HT-29 (cell line): ENCODE data around the gene PODNL1. TPM values are rescaled to one million over a fixed set of nuclear protein-coding genes. Genes with fewer than 3 reads are reported as not detected.
A peak's percentile ranks its signal among the peaks of the same experiment; 100 is the strongest.
"Not testable (repeated sequence)": the region's sequence is repeated elsewhere in the genome, so short reads cannot be mapped to it uniquely, and the experiment has no call there.

Source experiments
- DNase-seq: peaks from one replicate; pipeline ENCODE4 v3.0.0-alpha.2; 2015; ENCODE audit warnings: low spot score
- total RNA-seq: library from RNA; depleted of rRNA; stranded (reverse); fragments of >200 nt; shearing (Covaris generic); gene quantifications from 2 replicates; pipeline ENCODE4 v1.2.3, GENCODE V29; 2014

Gene PODNL1
- total RNA-seq, 1 experiment from 2014 or later, result 1.1 TPM

DNA sequence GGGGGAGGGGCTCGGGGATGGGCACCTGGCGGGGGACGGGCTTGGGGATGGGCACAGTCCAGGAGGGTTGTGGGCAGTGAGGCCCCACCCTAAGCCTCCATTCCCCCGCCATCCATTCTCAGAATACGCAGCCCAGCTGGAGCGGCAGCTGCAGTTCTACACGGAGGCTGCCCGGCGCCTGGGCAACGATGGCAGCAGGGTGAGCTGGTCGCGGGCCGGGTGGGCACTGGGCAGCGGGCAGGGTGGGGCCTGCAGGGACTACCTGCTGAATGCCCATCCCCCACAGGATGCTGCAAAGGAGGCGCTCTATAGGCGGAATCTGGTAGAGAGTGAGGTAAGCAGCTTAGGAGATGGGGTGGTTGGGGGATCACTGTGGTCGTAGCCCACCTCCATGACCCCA is 8.3 kb downstream of the PODNL1 start:
- DNase-seq, result no peak

DNA sequence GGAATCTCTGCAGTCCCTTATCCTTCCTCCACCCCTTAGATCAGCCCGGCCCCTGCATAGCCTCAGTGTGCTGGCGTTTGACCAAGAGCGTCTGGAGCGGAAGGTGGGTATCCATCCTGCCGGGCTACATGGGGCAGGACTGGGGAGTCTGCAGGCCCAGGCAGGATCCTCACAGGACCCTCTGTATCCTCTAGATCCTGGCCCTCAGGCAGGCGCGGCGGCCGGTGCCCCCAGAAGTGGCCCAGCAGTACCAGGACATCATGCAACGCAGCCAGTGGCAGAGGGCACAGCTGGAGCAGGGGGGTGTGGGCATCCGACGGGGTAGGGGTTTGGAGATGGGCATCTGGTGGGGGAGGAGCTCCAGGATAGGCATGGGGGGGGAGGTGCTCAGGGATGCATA is 8.9 kb downstream of the PODNL1 start:
- DNase-seq, result no peak

DNA sequence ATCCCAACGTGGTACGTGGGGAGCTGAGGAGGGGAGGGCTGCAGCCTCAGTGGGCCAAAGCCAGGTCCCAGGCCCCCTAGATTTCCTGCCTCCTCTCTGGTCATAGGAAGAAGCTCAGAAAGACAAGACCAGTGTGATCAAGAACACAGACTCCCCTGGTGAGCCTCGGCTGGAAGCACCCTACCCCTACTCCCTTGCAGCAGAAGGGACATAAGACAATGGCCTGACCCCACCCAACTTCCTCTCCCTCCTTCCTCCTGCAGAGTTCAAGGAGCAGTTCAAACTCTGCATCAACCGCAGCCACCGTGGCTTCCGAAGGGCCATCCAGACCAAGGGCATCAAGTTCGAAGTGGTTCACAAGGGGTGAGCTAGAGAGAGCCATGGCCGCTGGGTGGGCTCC is 11.5 kb downstream of the PODNL1 start:
- no peak for DNase-seq

DNA sequence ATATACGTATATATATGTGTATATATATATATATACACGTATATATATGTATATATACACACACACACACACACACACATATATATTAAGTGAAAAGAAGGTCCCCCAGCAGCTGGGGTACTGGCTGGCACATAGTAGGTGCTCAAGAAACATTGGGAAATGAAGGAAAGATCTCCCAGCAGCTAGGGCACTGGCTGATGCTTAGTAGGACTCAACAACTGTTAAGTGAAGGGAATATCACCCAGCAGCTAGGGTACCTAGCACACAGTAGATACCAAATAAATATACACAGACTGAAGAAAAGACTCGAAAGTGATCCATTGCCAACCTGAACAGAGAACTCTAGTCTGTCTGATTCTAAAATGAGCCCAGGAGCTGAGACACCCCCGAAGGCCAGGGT is 12.2 kb downstream of the PODNL1 start:
- no peak for DNase-seq

DNA sequence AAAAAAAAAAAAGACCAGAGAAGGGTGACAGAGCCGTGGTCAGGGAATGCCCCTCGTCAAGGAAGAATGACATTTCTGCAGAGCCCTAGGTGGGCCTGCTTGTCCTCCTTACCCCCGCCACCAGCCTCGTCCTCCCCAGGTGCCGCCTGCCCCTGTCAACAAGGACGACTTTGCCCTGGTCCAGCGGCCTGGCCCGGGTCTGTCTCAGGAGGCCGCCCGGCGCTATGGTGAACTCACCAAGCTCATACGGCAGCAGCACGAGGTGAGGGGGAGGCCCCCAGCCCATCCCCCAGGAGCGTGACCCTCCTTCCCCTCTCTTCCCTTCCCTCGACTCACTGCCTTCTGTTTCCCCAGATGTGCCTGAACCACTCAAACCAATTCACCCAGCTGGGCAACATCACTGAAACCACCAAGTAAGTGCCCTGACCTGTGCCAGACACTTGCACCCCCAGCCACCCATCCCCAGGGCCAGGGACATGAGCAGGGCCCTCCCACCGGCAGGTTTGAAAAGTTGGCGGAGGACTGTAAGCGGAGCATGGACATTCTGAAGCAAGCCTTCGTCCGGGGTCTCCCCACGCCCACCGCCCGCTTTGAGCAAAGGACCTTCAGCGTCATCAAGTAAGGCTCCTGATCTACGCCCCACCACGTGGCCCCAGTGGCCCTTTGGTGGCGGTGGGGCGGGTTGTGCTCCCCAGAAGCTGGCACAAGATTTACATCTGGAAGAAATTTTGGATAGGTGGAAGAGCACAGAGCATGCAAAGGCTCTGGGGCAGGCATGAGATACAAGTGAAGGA is 14.8 kb downstream of the PODNL1 start:
- no peak for DNase-seq

DNA sequence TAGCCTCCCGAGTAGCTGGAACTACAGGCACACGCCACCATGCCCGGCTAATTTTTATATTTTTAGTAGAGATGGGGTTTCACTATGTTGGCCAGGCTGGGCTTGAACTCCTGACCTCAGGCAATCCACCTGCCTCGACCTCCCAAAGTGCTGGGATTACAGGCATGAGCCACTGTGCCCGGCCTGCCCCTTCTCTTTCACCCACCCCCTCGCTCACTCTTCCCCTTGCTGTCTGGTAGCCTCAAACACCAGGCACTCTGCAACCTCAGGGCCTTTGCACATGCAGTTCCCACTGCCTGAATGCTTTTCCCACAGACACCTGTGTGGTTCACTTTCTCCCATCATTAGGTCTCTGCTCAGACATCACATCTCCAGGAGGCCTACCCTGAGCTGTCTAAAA is 16.1 kb downstream of the PODNL1 start:
- not testable (repeated sequence) for DNase-seq

DNA sequence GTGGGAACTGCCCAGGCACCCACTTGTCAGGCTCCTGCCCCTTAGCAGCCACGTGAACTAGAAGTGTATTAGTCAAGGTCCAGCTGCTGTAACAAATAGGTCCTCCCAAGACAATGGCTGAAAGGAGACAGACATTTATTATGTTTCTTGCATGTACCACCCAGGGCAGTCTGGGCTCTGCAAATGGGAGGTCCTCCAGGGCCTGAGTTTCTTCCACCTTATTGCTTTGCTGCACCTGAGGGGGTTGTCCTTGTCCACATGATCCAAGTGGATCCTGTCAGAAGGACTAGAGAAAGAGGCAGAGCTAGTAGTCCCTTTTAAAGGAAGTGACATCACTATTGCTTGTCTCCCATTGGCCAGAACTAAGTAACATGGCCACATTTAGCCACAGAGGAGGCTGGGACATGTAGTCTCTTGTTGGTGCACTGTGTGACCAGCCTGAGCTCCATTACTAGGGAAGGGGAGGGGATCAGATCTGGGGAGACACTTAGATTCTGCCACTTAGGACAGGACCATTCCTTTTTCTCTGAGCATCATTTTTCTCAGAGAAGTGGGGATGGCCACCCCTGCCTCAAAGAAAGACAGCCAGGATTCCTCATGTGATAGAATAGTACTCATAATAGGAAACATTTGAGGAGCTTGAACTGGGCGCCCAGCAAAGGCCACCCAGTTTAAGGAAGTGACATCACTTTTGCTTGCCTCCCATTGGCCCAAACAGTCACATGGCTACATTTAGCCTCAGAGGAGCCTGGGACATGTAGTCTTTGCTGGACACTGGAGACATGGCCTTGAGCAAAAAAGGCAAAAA is 17.1 kb downstream of the PODNL1 start:
- peak; percentile 48 for DNase-seq

DNA sequence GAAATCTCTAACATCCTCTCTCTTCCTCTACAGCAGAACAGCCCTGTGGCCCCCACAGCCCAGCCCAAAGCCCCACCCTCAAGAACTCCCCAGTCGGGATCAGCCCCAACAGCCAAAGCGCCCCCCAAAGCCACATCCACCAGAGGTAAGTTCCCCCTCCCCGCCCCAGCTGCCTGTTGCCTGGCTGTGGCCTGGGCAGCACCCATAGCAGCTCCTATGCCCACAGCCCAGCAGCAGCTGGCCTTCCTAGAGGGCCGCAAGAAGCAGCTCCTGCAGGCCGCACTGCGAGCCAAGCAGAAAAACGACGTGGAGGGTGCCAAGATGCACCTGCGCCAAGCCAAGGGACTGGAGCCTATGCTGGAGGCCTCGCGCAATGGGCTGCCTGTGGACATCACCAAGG is 17.7 kb downstream of the PODNL1 start:
- DNase-seq, result no peak

DNA sequence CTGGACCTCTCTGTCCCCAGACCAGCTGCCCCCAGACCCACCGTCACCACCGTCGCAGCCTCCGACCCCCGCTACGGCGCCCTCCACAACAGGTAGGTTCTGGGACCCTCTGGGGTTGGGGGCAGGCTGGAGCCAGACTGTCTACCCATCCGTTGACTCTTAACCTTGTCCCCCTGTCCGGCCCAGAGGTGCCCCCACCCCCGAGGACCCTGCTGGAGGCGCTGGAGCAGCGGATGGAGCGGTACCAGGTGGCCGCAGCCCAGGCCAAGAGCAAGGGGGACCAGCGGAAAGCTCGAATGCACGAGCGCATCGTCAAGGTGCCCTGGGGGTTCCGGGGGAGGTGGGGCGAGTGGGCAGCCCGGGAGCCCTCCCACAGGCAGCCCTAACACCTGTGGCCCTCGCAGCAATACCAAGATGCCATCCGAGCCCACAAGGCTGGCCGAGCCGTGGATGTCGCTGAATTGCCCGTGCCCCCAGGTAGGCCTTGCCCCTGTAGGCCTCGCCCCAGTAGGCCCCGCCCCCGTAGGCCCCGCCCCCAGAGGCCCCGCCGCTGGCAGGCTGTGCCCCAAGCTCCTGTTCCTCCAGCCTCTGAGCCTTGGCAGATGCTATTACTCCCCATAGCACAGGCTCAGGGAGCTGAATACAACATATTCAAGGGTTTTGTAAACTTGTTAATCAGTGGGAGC is 19.3 kb downstream of the PODNL1 start:
- no peak for DNase-seq

DNA sequence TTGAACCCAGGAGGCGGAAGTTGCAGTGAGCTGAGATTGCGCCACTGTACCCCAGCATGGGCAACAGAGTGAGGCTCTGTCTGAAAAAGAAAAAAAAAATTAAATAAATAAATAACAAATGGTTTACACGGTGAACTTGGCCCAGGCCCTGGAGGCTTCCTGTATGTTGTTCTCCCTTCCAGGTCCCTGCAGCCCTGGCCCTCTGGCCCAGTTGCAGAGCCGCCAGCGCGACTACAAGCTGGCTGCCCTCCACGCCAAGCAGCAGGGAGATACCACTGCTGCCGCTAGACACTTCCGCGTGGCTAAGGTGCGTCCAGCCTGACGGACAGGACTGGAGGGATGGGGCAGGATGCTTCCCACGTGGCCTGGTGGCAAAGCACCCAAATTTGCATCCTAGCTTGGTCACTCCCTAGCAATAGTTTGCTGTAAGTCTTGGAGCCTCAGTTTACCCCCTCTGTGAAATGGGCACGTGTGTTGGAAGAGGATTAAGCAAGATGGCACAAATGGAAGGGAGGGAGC is 20.3 kb downstream of the PODNL1 start:
- DNase-seq, result no peak

DNA sequence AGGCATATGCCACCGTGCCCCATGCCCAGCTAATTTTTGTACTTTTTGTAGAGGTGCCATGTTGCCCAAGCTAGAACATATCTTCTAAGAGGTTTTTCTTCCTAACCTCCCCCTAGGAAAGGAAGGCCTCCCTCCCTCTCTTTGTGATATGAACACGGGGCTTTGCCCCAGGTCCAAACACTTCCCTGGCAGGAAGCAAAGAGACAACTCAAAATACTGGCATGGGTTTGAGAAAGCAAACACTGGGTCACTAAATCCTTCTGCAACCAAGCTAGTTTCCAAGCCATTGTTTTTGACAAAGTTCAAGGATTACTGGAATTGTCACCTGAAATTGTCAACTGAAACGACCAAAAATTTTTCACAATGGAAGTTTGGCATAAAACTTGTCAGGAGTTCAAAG is 23.4 kb downstream of the PODNL1 start:
- DNase-seq, result no peak

DNA sequence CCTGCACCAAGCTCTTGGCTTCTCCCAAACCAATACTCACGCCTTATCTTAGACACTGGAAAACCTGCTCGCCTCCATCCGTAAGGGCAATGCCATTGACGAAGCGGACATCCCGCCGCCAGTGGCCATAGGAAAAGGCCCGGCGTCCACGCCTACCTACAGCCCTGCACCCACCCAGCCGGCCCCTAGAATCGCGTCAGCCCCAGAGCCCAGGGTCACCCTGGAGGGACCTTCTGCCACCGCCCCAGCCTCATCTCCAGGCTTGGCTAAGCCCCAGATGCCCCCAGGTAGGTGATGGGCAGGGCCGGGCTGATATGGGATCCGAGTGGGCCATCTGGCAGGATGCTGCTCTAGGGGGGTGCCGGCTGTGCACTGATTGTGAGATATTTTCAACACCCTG is 24.9 kb downstream of the PODNL1 start:
- DNase-seq, result no peak

DNA sequence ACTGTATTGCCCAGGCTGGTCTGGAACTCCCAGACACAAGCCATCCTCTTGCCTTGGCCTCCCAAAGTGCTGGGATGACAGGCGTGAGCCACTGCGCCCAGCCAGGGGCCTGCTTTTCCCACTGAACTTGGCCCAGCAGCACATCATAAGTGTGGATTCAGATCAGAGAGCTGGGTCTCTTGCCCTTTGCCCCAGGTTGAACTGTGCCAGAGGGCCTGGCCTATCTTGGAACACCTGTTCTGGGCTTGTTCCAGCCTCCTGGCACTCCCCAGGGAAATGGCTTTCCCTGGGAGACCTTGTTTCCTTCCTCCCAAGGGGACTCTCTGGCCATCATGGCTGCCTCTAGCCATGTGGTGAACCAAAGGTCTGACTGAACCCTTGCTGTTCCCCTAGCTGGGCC is 28.8 kb downstream of the PODNL1 start:
- no peak for DNase-seq

DNA sequence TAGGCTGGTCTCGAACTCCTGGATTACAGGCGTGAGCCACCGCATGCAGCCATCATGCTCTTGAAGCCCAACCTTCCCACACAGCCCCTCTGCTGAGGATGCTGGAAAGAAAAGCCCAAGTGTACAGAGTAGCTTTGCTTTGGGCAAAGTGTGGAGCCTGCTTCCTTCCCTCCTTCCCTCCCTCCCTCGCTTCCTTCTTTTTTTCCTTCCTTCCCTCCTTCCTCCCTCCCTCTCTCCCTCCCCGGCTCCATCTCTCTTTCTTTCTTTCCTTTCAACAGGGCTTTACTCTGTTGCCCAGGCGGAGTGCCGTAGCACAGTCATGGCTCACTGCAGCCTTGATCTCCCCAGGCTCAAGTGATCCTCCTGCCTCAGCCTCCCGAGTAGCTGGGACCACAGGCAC is 29.5 kb downstream of the PODNL1 start:
- no peak for DNase-seq

DNA sequence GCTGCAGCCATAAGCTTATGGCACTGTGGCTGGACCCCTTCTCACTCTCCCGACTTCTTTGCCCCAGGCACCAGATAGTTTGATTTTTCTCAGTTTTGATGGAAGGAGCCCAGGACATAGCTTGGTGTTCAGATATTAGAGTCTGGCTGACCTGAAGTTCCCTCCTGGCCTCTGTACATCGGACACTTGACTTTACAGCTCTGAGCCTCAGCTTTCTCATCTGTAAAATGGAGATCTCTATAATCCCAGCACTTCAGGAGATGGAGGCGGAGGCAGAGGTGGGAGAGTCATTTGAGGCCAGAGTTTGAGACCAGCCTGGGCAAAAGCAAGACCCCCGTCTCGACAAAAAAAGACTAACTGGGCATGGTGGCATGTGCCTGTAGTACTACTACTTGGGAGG is 31.3 kb downstream of the PODNL1 start:
- no peak for DNase-seq

DNA sequence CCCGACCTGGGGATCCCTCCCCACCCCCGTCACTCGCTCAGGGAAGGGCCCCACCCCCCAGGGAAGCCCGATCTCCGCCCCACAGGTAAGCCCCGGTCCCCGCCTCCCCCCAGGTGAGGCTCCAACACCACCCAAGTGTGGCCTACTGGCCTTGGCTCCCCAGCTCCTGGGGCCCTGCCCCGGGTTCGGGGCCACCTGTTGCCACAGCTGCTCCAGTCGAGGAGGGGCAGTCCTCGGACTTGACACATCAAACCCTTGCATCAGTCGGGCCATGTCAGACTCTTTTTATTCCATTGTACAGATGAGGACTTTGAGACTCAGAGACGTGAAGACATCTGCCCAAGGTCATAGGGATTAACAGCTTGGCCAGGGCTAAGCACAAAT is 31.7 kb downstream of the PODNL1 start:
- DNase-seq, result peak; percentile 9

DNA sequence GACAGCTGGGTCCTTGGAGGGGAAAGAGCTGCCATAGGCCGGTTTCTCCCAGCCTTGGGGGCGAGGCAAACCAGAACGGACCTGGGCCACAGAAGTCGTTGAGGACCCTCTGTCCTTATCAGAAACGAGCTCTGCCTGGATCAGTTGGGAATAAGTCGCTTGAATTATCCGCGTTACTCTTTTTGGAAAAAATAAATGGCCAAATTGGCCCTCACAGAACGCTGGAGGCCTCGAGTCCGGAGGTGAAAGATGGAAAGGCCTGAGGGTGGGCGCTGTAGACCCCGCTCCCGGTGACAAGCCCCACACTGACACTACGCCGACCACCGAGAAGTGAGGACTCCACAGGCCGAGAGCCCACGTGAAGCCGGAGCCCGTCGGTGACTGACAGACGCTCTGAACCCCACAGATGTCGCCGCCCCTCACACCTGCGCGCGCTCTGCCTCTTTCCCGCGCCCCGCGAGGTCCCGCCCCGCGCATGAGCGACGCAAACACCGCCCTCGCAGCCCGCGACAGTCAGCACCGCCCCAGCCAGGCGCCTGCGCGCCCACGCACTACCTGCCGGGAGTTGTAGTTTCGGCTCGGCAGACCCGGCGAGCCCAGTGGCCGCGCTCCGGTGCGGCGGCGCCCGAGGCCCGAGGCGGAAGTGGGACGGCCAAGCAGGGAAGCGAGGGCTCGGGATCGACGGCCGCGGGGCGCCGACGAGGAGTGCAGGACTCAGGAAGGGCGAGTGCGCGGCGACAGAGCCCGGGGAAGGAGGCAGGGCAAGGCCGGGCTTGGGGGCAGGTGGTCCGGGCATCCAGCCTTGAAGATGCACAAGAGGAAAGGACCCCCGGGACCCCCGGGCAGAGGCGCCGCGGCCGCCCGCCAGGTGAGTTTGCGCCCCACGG is 32.3 kb downstream of the PODNL1 start, which contains the start of the genes BRME1 and CC2D1A:
Gene BRME1 (minus strand): TSS at position 484 of the 887 bp plus-strand sequence. CDS start 1,225 bp downstream, outside the sequence.
Gene CC2D1A (plus strand): TSS at position 568 of the 887 bp plus-strand sequence. CDS start 241 bp downstream, at position 809.
- peak; percentile 84 for DNase-seq

DNA sequence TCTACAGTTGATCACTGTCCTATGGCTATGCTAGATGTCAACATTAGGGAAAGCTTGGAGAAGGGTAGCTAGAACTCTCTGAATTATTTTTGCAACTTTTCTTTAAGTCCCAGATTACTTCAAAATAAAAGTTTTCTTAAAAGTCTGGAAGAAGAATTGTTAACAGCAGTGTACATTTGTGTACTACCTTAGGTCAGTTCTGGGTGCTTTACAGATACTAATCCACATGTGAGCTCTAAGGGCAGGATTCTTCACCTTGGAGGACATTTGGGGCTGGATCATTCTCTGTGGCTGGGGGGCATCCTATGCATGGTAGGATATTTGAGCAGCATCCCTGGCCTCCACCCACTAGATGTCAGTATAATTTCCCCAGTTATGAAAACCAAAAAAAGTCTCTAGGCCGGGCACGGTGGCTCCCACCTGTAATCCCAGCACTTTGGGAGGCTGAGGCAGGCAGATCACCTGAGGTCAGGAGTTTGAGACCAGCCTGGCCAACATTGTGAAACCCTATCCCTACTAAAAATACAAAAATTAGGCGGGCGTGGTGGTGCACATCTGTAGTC is 35.1 kb downstream of the PODNL1 start:
- DNase-seq, result peak; percentile 23

DNA sequence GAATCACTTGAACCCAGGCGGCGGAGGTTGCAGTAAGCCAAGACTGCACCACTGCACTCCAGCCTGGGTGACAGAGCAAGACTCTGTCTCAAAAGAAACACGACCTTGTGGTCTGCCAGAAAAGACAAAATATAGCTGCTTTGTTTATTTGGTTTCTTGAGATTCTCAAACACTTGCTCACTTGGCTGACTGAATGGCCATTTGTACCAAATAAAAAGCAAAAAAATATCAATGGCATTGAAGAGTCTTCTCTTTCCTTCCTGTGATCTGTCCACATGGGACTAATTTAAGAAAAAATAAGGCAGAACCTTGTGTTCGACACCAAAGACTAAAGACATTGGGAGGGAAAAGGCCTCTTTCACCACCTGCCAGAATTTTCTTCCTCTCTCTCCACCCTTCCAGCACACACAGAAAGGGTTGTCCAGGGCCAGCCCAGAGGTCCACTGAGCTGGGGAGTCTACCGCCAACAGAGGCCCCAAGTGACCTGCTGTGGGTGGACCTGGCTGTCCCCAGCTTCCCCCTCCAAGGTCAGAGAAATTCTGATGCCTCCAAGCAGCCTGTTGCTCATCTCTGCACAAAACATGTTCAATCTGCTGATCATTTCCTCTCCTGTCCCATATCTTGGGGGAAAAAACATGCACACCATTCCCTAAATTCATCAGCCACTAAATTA is 38.2 kb downstream of the PODNL1 start:
- DNase-seq, result no peak

DNA sequence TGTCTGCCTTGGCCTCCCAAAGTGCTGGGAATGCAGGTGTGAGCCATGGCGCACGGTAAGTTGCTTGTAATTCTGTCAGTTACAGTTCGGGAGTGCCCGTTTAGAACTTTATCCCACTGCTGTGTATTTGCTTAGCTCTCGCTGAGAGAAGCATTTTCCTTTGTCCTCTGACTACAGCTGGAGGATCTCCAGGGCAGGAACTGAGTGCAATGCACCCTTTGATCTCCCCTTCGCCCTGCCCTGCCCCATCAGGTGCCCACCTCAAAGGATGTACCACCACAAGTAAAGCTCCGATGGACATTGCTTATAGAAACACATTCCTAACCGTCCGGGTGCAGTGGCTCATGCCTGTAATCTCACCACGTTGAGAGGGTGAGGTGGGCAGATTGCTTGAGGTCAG is 38.8 kb downstream of the PODNL1 start:
- no peak for DNase-seq
